ENCODE measurements around the gene MRPL22. TPM values are rescaled to one million over a fixed set of nuclear protein-coding genes. Genes with fewer than 3 reads are reported as not detected.
"Not testable (repeated sequence)": the region's sequence is repeated elsewhere in the genome, so short reads cannot be mapped to it uniquely, and the experiment has no call there.

MRPL22 gene
- total and polyA plus RNA-seq, 7 donors: 13.8 to 73.1 (median 40.0) TPM

DNA sequence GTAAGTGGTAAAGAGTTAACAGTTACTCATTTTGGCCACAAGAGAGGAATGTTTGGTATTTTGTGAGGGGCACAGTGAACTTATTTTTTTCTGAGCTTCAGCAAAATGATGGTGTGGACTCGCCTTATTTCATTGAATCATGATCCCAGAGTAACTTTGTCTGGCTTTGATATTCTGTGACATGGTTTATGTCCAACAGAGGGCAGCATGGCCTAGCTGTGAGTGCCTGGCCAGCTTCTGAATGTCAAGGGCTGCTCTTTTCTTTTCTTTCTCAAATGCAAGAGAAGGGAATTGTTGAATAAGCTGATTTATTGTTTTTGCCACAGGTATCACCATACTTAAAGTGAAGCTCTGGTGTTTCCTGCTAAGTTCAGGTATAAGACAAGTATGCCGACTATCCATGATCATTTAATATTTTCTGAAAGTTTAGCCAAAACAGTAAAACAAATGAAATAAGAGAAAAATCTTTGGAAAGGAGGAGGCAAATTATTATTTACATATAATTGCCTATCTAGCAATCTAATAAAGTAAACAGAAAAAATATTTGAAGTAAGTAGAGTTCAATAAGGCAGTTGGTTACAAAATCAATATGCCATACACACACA lies 31.7 kb downstream of the MRPL22 start:
- no peak for DNase-seq
- no peaks in the 10 kb centered on the region for H3K9me3 ChIP-seq
- no peak overlapping the region for H3K4me3 ChIP-seq
- no peaks in the 10 kb centered on the region for H3K4me1 ChIP-seq
- WGBS, 2 donors: 81 to 83% methylated on average over 2 of the region's 2 CpGs
- intact Hi-C loops (cut with DNase I): no loop called here
- H3K36me3 ChIP-seq: peaks cover 0 to 19% (median 7%) of the 10 kb centered on the region in 4 donors
- H3K27ac ChIP-seq: no peak overlapping the region
- no peaks in the 10 kb centered on the region for H3K27me3 ChIP-seq
- TF ChIP-seq, protein P1, sequence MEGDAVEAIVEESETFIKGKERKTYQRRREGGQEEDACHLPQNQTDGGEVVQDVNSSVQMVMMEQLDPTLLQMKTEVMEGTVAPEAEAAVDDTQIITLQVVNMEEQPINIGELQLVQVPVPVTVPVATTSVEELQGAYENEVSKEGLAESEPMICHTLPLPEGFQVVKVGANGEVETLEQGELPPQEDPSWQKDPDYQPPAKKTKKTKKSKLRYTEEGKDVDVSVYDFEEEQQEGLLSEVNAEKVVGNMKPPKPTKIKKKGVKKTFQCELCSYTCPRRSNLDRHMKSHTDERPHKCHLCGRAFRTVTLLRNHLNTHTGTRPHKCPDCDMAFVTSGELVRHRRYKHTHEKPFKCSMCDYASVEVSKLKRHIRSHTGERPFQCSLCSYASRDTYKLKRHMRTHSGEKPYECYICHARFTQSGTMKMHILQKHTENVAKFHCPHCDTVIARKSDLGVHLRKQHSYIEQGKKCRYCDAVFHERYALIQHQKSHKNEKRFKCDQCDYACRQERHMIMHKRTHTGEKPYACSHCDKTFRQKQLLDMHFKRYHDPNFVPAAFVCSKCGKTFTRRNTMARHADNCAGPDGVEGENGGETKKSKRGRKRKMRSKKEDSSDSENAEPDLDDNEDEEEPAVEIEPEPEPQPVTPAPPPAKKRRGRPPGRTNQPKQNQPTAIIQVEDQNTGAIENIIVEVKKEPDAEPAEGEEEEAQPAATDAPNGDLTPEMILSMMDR (IDR thresholded peaks at IDR 0.05): peak in 2 of 4 experiments; percentile 28 to 34
- TF ChIP-seq POLR2A (IDR thresholded peaks at IDR 0.05) (no peak), EP300 (IDR thresholded peaks at IDR 0.05) (no peak)

DNA sequence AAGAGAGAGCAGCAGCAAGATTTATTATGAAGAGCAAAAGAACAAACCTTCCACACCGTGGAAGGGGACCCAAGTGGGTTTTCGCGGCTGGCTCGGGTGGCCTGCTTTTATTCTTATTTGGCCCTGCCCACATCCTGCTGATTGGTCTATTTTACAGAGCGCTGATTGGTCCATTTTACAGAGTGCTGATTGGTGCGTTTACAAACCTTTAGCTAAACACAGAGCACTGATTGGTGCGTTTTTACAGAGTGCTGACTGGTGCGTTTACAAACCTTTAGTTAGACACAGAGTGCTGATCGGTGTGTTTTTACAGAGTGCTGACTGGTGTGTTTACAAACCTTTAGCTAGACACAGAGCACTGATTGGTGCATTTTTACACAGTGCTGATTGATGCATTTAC lies 35.2 kb downstream of the MRPL22 start:
- H3K27me3 ChIP-seq; H3K4me3 ChIP-seq; H3K27ac ChIP-seq; intact Hi-C loops (cut with DNase I); DNase-seq; H3K9me3 ChIP-seq; H3K36me3 ChIP-seq; H3K4me1 ChIP-seq: not testable (repeated sequence)
- 94 to 97% methylated on average over 9 of the region's 9 CpGs for WGBS, 2 donors

DNA sequence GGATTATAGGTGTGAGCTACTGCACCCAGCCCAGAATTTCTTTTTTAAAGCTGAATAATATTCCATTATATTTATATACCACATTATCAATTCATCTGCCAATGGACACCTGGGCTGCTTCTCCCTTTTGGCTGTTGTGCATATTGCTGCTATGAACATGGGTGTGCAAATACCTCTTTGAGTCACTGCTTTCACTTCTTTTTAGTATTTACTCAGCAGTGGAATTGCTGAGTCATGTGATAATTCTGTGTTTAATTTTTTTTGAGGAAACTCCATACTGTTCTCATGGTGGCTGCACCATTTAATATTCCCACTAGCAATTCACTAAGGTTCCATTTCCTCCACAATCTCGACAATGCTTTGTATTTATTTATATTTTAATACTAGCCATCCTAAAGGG lies 36.5 kb downstream of the MRPL22 start:
- Histone ChIP-seq H3K4me1 (no peaks in the 10 kb centered on the region), H3K4me3 (no peak overlapping the region), H3K9me3 (no peaks in the 10 kb centered on the region), H3K27ac (no peak overlapping the region), H3K36me3 (no peaks in the 10 kb centered on the region), H3K27me3 (no peaks in the 10 kb centered on the region)
- no peak for DNase-seq
- 75 to 76% methylated on average over 1 of the region's 1 CpG for WGBS, 2 donors
- intact Hi-C loops (cut with DNase I): no loop called here
- TF ChIP-seq POLR2AphosphoS5 (IDR thresholded peaks at IDR 0.05) (no peak), POLR2A (IDR thresholded peaks at IDR 0.05) (no peak), EP300 (IDR thresholded peaks at IDR 0.05) (no peak)
- TF ChIP-seq, protein P1 (IDR thresholded peaks at IDR 0.05): no peak

DNA sequence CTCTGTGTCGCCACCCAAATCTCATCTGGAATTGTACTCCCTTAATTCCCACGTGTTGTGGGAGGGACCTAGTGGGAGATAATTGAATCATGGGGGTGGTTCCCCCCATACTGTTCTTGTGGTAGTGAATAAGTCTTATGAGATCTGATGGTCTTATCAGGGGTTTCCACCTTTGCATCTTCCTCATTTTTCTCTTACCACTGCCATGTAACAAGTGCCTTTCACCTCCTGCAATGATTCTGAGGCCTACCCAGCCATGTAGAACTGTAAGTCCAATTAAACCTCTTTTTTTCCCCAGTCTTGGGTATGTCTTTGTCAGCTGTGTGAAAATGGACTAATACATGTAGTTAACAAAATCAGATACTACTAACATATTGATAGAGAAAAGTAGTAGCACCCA lies 37.4 kb downstream of the MRPL22 start:
- H3K4me1 ChIP-seq; H3K27ac ChIP-seq; H3K9me3 ChIP-seq; intact Hi-C loops (cut with DNase I); H3K27me3 ChIP-seq; H3K36me3 ChIP-seq; H3K4me3 ChIP-seq; DNase-seq: not testable (repeated sequence)
- 87 to 93% methylated on average over 2 of the region's 2 CpGs for WGBS, 2 donors

DNA sequence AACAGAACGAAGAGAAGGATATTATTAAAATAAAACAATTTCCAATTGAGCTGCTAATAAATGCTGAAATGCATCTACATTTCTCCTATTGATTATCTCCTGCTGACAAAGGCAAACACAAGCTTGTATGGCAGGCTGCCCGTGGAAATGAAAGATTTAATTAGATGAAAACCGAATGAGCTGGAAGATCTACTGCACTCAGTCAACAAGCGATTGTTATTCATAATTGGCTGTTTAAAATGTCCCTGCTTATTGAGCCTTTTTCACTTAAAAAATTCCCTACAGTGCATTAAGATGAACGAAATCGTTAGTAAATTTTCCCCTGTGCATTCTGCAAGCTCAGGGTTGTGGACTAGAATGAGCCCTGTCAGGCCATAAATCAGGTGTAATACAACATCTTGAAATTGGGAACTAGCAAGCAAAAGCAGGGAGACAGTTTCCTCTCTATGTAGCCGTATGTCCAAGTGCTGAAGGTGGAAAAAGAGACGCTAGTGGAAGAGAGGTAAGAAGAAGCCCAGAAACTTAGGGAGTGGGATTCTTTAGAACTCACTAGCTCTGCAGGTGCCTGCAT lies 44.2 kb downstream of the MRPL22 start:
- Histone ChIP-seq H3K9me3 (no peaks in the 10 kb centered on the region), H3K4me1 (no peaks in the 10 kb centered on the region), H3K36me3 (no peaks in the 10 kb centered on the region), H3K27me3 (no peaks in the 10 kb centered on the region), H3K27ac (no peak overlapping the region), H3K4me3 (no peak overlapping the region)
- intact Hi-C loops (cut with DNase I): no loop called here
- 64 to 67% methylated on average over 8 of the region's 8 CpGs for WGBS, 2 donors
- TF ChIP-seq POLR2A (IDR thresholded peaks at IDR 0.05) (no peak), POLR2AphosphoS5 (IDR thresholded peaks at IDR 0.05) (no peak), EP300 (IDR thresholded peaks at IDR 0.05) (no peak)
- TF ChIP-seq, protein P1 (IDR thresholded peaks at IDR 0.05): no peak
- no peak for DNase-seq

DNA sequence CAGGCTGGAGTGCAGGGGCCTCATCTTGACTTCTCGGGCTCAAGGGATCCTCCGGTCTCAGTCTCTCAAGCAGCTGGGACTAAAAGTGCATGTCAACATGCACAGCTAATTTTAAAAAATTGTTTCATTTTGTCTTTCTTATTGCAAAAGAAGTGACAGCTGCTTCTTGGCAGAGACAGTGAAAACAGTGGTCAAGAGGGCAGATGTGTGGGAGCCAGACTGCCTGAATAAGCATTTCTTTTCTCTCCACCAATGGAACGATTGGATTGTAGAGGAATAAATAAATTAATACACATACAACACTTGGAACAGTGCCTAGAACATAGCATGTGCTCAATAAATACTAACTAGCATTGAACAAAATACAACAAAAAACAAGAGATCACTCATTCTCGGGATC lies 45.3 kb downstream of the MRPL22 start:
- no peak overlapping the region for H3K4me3 ChIP-seq
- intact Hi-C loops (cut with DNase I): no loop called here
- no peak overlapping the region for H3K27ac ChIP-seq
- H3K4me1 ChIP-seq: no peaks in the 10 kb centered on the region
- no peak for DNase-seq
- no peaks in the 10 kb centered on the region for H3K36me3 ChIP-seq
- TF ChIP-seq POLR2A (IDR thresholded peaks at IDR 0.05) (no peak), EP300 (IDR thresholded peaks at IDR 0.05) (no peak), POLR2AphosphoS5 (IDR thresholded peaks at IDR 0.05) (no peak)
- TF ChIP-seq, protein P1 (IDR thresholded peaks at IDR 0.05): no peak
- 72 to 81% methylated on average over 4 of the region's 4 CpGs for WGBS, 2 donors
- no peaks in the 10 kb centered on the region for H3K9me3 ChIP-seq
- H3K27me3 ChIP-seq: no peaks in the 10 kb centered on the region
